NCI-H1930 (cell line): ENCODE data around the gene SERPINB11.
"Not testable (repeated sequence)": the region's sequence is repeated elsewhere in the genome, so short reads cannot be mapped to it uniquely, and the experiment has no call there.

ENCODE experiments used
- DNase-seq, 2 experiments: peaks; one replicate each; lab custom pipeline; 2025; lab: John Stamatoyannopoulos, UW

Gene SERPINB11, protein sequence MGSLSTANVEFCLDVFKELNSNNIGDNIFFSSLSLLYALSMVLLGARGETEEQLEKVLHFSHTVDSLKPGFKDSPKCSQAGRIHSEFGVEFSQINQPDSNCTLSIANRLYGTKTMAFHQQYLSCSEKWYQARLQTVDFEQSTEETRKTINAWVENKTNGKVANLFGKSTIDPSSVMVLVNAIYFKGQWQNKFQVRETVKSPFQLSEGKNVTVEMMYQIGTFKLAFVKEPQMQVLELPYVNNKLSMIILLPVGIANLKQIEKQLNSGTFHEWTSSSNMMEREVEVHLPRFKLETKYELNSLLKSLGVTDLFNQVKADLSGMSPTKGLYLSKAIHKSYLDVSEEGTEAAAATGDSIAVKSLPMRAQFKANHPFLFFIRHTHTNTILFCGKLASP

DNA sequence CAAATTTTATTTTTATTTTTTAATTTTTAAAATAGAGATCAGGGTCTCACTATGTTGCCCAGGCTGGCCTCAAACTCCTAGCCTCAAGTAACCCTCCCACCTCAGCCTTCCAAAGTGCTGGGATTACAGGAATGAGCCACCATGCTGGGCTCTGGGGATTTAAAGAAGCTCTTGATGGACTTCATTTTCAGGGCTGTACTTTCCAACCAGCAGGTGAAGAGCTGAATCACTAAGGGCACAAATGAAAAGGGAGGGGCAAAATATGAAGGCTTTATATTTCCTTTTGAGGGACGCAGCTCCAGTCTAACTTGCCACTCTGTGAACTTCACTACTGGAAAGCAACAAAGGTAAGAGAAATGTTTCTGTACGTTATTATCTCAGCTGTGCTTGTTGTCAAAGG lies at the start of gene SERPINB11:
Gene SERPINB11, plus strand, starts transcription at position 301 of the 400 bp plus-strand sequence. CDS start 7,234 bp downstream, outside the sequence.
- no peak for DNase-seq

DNA sequence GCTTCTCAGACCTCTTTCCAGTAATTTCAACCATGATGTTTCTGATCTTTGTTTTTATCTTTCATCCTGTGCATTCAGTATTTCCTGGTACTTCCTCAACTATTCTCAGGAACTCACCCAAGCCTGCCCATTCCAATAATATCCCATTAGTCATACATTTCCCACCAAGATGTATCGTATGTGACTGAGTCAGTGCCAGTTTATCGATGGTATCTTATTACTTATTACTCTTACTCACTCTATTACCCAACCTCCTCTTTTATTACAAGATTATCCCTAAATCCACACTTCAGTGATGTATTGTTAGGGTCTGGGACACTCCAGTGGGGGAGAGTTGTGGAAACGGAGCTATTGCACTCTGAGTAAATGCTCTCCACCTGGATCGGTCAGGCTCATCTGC lies 43.8 kb upstream of the SERPINB11 start:
- not testable (repeated sequence) for DNase-seq

DNA sequence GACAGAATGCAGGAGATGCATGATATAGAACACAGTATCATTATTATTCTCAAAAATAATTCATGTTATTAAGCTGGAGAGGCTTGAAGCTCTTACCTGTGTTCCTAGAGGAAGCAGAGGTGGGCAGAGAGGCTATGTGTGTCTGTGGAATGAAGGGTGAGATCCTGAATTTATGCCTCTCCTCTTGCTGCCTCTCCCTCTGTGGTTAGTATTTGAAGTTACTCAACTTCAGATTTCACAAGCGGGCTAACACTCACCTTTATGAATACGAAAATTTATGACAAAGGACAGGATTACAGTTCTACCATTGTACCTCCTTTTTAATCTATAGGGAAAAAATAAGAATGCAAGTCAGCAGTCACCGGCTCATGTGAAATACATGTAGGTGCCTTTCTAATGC lies 41.0 kb upstream of the SERPINB11 start, which contains the start of gene SERPINB3:
Gene SERPINB3, minus strand, starts transcription at position 144 of the 400 bp plus-strand sequence. CDS start 677 bp downstream, outside the sequence.
- not testable (repeated sequence) for DNase-seq

DNA sequence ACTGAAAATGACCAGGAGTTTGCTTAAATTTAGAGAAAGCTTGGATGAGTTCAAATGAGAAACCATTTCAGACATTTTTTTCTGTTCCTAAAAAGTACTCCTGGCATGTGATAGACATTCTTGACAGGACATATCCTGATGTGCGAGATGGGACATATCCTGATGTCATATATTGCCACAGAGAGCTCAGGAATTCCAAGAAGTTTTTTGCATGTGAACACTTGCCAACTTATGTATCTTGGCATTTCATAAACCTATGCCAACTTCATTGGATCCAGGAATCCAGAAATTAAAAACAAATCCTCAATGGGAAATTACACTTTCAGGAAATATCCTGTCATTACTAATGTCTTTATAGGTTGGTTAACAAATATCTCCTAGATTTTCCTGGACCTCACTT lies 38.2 kb upstream of the SERPINB11 start:
- no peak for DNase-seq

DNA sequence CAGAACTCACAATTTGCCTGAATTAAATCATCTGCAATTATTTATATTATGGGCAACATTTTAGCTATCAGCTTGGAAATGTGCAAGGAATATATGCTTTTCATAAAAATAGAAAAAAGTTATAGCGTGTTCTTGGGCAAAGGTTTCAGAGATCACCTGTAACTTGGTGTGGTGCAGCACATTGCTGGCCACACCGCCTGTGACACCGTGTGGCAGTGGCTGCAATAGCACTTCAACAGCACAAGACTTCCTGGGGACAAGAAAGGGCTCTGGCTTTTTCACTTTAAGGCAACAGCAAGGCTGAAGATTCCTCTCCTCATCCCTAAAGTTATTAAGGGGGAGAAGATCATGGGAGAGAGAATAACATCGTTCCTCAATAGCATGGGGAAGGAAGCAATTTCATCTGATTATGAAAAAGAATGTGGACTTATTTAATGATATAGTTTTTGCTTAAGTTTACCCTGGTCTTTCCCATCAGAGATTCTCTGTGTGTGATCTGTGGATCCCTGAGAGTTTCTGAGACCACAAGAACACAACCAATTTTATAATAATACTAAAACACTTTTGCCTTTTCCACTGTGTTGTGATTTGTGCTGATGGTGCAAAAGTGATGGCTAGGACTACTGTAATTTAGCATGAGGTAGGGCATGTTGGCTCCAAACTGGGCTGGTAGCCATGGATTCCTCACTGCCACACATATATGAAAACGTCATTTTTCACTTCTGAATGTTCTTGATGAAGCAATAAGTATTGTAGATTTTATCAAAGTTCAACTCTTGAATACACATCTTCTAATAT lies 26.0 kb upstream of the SERPINB11 start:
- DNase-seq = peak in 1 of 2 experiments; percentile 9

DNA sequence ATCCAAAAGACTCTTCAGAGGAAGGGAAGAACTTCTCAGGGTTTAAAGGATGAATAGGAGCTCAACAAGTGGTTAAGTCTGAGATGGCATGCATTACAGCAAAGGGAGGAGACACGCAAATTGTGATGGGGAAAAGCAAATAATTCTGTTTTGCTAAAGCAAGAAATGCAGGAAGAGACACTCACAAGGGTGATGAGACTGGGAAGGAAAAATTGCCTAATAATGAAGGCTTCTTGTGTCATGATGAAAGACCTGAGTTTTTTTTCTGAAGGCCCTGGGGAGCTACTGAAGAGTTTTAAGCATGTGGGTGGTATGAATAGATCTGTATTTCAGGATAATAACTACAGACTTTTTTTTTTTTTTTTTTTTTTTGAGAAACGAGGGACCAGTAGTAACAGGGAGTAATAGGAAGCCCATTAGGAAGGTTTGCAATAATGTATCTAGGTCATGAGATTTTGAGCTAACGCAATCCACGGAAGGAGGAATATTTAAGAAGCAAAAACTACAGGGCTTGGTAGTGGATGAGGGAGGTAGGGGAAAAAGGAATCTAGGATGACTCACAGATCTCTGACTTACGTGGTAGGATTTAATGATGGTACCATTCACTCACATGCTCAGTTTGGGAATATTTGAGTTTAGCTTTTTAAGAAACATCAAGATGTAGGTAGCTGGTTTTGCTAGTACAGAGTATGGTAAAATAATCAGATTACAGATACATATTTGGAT lies 25.1 kb upstream of the SERPINB11 start:
- DNase-seq = no peak

DNA sequence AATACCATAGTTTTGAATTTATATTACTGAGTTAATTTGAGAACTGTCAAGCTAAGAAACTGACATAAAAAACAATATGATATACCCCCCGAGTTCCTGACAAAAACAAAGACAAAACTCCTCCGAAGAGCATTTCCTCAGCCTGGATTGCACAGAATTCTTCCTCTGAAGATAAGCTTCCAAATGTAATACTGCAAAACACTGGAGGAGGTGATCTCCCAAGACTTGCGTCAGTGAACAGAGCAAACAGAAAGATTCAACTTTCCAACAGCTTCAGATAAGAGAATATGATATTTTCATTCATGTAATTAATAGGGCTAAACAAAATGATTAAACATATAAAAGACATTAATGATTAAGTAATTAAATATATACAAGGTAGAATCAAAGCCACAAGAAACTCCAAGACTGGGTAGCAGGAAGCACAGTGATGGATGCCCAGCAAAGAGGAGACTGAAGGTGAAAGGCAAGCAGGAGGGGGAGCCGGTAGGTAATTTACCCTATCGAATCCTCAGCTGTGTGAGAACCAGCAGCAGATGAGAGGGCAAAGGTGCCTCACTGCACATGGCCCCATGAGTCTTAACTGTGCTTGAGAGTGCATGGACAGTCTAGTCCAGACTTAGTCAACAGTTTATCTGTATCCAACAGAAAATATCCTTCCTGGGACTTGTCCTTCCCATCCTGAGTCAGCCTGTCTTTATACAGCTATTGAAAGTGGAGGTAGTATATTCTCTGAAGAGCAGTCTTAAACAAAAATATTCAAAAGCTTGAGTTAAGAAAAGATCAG lies 22.7 kb upstream of the SERPINB11 start:
- DNase-seq = no peak

DNA sequence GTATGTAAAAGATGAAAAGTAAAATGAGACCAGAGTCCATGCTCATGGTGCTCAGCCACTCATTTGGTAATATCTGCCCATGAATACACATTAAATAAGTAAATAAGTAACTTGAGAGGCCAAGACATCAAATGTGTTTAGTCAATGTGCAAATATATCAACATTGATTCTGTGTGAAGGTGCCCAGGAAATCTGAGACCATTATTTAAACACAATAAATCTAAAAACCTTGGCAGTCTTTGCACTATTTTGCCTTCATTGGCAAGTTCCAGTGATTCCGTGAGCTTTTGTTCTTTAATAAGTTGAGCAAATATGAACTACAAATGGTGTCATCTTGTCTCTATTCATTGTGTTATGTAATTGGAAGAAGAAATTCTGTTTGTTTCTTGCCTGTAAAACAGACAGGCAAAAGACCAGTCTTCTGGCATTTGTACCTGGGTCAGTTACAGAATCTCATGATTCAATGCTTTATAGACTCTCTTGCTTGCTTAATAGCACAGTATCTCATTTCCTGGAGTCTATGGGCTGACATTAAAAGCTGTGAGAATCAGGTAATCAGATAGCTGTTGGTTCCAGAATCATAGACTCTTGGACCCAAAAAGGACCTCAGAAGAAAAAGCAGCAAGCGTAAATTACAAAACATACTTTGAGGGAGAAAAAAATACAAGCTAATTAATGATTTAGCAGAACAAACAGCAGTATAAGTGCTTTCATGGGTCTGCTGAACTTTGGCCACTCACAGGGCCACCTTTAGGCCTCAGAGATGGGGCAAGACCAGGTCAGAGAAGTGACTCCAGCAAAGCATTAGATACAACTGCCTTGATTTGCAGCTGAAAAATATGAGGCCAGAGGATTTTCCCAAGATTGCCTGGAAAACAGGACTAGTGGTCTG lies 21.1 kb upstream of the SERPINB11 start:
- peak in 1 of 2 experiments; percentile 5 for DNase-seq

DNA sequence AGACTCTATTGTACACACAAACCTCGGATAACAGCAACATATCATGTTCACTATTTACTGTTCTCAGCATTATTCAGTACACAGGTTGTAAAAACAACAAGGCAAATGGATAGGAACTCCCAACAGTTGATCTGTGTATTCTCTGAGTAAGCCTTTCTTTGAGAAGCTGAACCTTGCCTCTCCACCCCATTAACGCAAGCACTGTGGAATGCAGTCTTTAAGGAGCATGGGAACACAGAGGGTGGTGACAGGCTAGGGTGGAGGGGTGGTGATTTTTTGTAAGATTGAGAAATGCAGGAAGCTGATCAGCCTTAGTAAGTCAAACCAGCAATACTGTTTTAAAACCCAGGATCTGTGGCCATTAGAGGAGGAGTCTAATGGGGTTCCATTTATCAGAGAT lies 19.6 kb upstream of the SERPINB11 start:
- no peak for DNase-seq

DNA sequence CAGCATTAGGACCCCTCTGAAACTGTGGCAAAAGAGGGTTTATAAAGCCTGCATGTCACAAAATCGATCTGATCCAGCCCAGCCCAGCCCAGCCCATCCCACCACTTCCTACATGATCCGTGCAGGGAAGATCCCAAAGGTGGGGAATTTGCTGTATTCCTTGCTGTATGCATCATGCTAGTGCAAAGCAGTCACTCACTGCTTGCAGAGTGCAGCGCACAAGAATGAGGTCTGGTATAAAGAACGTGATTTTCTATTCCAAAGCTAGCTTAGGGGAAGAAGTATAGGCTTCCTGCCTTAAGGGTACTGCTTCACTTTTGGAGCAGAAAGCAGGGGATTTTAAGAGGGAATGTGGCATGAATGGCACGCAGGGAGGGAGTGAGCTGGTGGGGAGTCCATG lies 18.9 kb upstream of the SERPINB11 start:
- no peak for DNase-seq

DNA sequence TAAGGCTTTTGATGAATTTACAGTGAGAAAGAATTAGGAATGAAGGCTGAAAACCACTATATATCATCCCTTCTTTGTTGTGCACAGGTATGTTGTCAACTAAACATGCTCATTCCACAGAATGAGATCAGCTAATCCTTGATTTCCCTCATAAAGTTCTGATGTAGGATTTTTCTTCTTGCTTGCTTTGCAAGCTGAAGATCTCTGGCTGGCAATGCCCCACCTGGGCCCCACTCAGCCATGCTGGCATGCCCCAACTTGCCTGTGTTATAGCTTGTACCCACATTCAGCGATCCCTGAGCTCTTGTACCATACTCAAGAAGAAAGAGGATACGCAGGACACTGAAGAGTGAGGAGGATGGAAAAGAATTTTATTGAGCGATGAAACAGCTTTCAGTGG lies 18.0 kb upstream of the SERPINB11 start:
- no peak for DNase-seq

DNA sequence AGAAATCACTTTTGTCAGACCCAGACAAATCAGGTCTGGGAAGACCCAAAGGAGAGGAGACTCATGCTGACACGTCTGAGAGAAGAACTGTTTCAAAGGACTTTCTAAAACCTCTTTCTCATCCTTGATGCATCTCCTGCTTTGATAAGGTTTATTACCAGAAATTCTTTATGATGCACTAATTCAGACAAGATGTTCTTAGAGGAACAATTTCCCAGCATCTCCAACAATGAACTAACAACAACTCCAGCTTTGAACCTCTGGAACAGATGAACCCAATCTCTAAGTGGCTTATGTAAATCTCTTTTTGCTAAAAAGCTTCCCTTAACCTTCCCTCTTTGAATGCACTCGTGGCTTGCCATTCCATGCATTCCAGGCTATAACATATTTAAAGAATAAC lies 15.9 kb upstream of the SERPINB11 start:
- DNase-seq = no peak

DNA sequence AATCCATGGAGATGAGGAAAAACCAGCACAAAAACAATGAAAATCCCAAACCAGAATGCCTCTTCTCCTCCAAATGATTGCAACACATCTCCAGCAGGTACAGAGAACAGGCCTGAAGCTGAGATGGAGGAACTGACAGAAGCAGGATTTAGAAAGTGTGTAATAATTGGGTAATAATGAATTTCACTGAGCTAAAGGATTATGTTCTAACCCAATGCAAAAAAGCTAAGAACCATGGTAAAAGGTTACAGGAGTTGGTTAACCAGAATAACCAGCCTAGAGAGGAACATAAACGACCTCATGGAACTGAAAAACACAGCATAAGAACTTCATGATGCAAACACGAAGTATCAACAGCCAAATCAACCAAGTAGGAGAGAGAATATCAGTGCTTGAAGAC lies 13.7 kb upstream of the SERPINB11 start:
- no peak for DNase-seq

DNA sequence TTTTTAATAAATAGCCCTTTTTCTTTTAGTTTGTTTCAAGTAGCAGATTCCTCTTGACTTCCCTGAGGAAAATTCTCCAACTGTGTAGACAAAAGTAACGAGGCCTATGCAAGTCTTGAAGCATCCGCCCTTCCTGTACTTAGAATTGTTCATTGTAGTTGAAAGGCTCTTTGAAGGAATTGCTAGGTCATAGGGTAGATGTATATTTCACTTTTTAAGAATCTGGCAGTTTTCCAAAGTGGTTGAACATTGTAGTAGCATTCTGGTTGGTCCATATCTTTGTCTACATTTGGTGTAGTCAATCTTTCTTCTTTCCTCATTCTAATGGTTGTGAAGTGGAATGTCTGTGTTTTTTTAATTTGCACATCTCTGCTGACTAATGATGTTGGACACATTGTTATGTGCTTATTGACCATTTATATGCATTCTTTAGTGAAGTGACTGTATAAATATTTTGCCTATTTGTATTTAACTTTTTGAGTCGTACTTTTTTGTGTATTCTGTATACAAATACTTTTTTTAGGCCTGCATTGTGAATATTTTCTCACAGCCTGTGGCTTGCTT lies 5.6 kb upstream of the SERPINB11 start:
- DNase-seq = no peak

DNA sequence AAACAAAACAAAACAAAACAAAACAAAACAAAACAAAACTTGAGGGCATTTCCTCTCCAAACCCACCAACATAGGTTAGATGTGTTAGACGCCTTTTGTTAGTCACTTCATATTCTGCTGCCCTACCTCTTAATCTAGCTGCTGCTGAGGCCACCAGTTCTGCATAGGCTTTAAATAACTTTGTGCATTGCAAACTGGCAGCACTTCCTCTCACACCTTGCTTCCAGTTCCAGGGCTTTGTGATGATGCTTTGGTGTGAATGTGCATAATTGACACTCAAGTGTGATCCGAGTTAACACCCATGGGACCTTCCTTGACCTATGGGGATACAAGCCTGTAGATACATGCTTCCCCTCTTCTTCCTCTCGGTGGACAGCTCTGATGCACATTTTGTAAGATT lies 2.3 kb upstream of the SERPINB11 start:
- no peak for DNase-seq

DNA sequence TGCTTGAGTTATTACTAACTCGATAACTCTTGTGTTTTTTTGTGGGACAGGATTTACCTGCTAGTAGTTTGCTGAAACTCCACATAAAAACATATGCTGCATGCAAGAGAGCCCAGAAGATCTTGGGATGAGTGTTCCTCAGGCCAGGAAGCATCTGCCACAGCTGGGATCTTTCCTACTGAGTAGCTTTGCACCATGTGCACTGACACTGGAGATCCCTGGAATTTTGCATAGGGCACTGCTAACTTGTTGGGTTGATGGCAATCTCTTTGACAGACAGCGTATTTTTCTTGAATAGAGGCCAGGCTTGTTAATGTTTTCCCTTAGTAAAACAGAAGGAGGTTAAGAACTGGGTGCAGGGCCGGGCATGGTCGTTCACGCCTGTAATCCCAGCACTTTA lies 808 bp upstream of the SERPINB11 start:
- no peak for DNase-seq

DNA sequence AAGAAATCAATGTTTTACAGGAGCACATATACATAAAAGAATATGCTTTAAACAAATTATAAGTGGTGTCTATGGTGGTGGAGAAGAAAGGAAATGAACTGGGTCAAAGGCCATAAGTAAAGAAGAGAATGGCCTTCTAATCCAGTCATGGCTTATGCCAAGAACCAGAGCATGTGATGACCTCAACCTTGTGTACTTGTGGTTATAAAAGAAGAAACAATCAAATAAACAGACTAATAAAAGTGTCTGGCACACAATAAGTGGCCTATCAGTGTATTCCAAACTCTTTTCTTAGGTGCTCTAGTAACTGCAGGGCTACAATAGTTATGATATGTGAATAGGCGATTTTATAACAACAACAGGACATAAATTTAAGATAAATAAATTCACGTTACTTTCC lies 2.6 kb downstream of the SERPINB11 start:
- DNase-seq = no peak

DNA sequence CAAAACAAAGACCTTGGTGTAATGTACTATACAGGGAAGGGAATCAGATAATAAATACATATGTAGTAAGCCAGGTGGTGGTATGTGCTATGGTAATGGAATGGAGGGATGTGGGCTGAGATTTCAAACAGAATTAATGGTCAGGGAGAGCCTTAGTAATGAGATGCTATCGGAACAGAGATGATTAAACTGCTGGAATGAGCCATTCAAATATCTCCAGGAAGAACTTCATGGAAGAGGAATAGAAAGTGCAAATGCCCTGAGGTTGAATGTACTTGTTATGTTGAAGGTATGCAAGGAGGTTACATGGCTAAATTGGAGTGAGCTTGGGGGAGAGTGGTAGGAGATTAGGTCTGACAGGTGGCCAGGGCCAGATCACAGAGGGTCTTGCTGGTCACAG lies 5.1 kb downstream of the SERPINB11 start:
- DNase-seq = no peak

DNA sequence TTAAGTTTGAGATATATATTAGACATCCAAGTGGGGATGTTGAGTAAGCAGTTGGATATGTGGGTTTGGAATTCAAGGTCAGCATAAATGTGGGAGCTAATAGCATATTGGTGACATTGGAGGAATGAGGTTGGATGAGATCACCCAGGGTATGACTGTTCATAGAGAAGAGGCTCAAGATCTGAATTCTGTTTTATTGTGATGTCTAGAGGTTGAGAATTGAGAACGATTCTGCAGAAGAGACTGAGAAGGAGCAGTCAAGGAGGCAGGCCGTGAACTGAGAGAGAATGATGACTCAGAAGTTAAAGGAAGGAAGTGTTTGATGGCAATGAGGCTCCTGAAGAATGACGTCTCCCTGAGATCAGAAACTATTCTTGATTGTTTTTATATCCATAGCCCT lies 5.9 kb downstream of the SERPINB11 start:
- DNase-seq = no peak
